Measurements from ENCODE around the gene LRRN2.
"Not testable (repeated sequence)": the region's sequence is repeated elsewhere in the genome, so short reads cannot be mapped to it uniquely, and the experiment has no call there.

Gene LRRN2

GRCh38 chr1:204658295-204658694, 27.2 kb downstream of the LRRN2 start:
- no peak for DNase-seq

- no peak for DNase-seq
Measured at GRCh38 chr1:204653590-204654340, 31.8 kb downstream of the LRRN2 start.

- no peak for DNase-seq
Measured at GRCh38 chr1:204652497-204652896, 33.0 kb downstream of the LRRN2 start.

- no peak for DNase-seq
Measured at GRCh38 chr1:204651843-204652421, 33.6 kb downstream of the LRRN2 start.

GRCh38 chr1:204650911-204651570, 34.5 kb downstream of the LRRN2 start:
- DNase-seq: no peak

DNA sequence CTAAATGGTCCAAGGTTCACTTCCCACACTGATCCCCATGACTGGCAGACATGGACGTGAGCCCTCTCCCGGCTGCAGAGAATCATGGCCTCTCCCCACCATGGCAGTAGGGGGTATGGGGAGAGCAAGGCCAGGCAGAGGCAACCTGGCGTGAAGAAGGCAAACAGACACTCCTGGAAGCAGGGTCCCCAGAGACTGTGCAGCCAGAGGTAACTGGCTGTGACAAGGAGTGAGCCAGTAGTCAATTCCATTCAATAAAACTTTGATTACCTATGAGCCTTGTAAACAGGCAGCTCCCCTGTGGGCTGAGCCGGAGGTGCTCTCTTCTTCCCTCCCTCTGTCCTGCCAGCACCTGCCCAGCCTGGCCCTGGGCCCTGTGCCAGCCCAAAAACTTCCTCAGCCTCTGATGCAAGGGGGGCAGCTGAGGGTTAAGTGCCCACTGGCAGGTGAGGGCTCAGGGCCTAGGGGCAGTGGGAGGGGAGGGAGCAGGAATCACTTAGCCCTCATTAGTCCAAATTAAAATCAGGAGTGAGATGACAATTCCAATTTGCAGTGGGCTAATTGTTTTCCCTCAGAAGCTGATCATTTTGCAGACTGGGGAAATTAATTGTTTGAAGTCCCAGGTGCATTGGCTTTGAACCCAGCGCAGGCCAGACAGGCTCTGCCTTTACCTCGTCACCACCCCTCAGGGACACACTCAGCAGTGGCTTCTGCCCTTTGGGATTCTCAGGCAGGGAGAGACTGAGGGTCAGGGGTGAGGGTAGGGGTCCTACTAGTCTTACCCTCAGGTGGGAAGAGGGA, 35.6 kb downstream of the LRRN2 start:
- no peak for DNase-seq

- no peak for DNase-seq
Measured at GRCh38 chr1:204648576-204648975, 37.0 kb downstream of the LRRN2 start.

GRCh38 chr1:204647805-204648153, 37.8 kb downstream of the LRRN2 start:
- DNase-seq: no peak

GRCh38 chr1:204647114-204647804, 38.3 kb downstream of the LRRN2 start:
- no peak for DNase-seq

- no peak for DNase-seq
Measured at GRCh38 chr1:204645666-204646065, 39.9 kb downstream of the LRRN2 start.

- no peak for DNase-seq
Measured at GRCh38 chr1:204645251-204645650, 40.3 kb downstream of the LRRN2 start.

- no peak for DNase-seq
Measured at GRCh38 chr1:204643503-204643902, 42.0 kb downstream of the LRRN2 start.

DNA sequence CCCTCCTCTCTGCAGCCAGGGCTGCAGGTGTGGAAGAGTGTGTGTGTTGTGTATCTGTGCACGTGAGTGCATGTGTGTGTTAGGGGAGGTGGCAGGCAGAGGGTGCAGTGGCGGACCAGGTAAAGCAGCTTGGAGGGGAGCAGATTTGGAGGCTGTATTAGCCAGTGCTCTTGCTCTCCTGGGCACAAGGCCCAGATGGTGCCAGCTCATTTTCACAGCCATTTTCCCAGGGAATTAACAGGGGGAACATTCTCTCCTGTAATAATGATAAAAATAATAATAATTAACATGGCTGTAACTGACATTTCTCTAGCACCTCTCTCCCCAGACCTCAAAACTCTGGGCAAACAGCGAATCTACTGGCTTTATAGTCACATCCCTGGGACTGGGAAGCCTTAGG, 43.6 kb downstream of the LRRN2 start:
- DNase-seq: no peak

DNA sequence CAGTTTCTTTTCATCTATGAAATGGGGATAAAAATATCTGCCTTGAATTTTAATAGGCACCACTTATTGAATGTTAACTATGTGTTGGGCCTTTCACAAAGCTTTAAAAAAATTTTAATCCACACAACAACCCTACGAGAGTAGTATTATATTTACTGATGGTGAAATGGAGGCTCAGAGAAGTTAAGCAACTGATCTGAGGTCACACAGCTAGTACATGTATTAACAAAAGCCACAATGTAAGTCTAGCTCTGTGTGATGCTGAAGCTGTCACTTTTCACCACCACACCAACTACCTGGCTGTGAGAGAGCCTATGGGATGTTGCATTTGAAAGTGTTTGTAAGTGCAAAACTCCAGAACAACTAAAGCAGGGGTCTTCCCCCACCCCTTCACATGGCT, 44.1 kb downstream of the LRRN2 start:
- DNase-seq: no peak

DNA sequence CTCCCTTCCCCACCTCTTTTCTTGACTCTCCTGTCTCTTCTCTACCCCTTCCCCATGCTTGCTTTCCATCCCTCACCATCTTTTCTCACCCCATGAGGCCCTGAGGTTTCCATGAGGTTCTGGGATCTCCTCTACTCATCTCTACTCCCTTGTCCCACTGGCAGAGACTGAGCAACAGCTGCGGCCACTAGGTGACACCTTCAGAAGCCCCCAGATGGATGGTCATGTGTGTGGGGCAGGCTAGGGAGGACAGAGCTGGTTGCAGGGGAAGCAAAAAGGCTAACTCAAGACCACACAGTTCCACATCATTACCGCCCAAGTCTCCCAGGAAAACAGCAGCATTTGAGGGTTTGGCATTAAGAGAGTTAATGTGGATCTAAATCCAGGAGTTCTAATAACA, 45.0 kb downstream of the LRRN2 start:
- DNase-seq: no peak

DNA sequence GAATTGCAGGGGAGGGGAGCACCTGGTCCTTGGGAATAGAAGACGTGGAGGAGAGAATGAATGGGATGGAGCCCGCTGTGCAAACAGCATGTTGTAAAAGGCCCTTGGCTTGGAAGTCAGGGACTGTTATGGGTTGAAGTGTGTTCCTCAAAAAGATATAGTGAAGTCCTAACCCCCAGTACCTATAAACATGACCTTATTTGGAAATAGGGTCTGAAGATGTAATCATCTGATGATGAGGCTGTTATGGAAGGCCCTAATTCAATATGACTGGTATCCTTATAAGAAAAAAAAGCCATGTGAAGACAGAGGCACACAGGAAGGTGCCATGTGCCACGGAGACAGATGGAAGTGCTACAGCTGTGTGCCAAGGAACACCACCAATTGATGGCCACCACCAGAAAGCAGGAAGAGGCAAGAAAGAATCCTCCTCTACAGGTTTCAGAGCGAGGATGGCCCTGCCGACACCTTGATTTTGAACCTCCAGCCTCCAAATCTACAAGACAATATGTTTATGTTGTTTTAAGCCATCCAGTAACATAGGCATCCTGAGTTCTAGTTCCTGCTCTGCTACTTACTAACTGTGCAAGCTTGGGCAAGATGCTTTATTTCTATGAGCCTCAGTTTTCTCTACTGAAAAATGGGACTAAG, 51.2 kb downstream of the LRRN2 start:
- no peak for DNase-seq

GRCh38 chr1:204633665-204634064, 51.9 kb downstream of the LRRN2 start:
- DNase-seq: no peak

DNA sequence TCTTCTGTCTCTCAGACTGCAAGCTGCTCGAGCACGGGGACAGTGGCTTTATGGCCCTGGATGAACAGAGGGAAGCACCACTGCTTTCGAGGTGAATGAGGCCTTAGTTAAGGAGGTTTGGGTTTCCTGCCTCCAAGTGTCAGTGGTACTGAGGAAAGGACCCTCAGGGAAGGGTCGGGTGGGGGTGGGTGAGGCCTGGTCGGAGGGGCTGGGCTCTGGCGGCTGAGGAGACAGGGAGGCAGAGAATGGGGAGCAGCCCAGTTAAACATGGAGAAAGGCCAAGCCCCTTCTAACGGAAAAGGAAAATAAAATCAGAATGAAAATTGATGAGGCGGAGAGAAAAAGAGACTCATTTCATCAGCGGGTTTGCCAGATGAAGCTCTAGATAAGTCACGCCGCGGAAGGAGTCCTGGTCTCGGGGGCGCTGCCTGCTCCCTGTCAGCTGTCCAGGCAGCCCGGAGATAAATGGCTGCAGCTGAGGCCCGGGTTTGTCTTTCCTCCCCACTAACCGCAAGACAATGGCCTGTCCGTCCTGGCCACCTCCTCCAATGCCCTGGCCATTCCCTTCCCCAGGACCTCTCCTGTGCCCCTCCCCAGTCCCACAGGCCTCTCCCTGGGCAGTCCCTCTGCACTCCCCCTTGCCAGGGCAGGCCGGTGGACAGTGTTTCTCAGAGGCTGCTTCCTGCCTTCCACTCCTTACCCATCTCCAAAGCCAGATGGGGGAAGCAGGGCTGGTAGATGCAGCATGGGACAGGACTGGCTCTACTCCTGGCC, 55.2 kb downstream of the LRRN2 start:
- DNase-seq: no peak

GRCh38 chr1:204629459-204629858, 56.1 kb downstream of the LRRN2 start:
- DNase-seq: not testable (repeated sequence)

GRCh38 chr1:204628868-204629267, 56.7 kb downstream of the LRRN2 start:
- no peak for DNase-seq

DNA sequence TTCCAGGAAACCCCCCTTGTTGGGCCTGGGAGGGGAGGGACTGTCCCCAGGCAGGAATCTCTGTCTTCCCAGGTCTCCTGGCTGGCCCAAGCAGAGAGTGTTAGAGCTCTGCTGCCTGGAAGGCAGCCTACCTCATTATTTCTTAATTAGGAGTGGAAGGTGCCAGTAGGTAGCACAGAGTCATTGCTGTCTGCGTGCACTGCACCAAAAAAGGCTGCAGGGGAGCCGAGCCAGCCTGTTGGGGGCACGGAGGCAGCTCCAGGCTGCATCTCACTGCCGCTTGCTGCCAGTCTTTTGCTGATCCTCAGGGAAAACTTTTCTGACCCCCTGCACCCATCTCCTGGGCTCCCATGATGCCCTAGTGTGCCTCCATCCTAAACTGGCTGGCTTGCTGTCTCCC, 58.1 kb downstream of the LRRN2 start:
- no peak for DNase-seq

DNA sequence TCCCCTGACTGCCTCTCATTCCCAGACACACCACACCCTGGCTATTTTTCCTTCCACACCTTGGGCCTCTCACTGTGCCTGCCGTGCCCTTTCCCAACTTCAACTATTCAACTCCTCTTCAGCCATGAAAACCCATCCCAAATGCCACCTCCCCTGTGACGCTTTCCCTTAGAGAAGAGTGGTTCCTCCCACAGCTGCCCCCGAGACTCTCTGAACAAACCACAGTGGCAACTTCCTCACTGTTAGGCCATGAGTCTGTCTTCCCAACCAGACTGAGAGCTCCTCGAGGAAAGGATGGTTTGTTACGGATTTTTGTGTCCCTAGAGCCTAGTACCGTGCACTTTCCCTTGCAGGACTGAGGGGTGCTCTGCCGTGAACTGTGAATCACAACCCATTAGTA, 59.2 kb downstream of the LRRN2 start:
- DNase-seq: no peak

Measured in GOT3 (cell line).